NCI-H1105 treated with DMSO at 0.1 percent for 48 hours (cell line): ENCODE measurements around the gene SAGE1.
A peak's percentile ranks its signal among the peaks of the same experiment; 100 is the strongest.
"Not testable (repeated sequence)": the region's sequence is repeated elsewhere in the genome, so short reads cannot be mapped to it uniquely, and the experiment has no call there.

Source experiments
- DNase-seq: peaks from one replicate; lab custom pipeline; 2025; lab: John Stamatoyannopoulos, UW

Gene SAGE1, protein sequence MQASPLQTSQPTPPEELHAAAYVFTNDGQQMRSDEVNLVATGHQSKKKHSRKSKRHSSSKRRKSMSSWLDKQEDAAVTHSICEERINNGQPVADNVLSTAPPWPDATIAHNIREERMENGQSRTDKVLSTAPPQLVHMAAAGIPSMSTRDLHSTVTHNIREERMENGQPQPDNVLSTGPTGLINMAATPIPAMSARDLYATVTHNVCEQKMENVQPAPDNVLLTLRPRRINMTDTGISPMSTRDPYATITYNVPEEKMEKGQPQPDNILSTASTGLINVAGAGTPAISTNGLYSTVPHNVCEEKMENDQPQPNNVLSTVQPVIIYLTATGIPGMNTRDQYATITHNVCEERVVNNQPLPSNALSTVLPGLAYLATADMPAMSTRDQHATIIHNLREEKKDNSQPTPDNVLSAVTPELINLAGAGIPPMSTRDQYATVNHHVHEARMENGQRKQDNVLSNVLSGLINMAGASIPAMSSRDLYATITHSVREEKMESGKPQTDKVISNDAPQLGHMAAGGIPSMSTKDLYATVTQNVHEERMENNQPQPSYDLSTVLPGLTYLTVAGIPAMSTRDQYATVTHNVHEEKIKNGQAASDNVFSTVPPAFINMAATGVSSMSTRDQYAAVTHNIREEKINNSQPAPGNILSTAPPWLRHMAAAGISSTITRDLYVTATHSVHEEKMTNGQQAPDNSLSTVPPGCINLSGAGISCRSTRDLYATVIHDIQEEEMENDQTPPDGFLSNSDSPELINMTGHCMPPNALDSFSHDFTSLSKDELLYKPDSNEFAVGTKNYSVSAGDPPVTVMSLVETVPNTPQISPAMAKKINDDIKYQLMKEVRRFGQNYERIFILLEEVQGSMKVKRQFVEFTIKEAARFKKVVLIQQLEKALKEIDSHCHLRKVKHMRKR

GRCh38 chrX:135893294-135893817 lies at the start of gene SAGE1, which contains the start of gene CT45A10:
SAGE1 (plus strand) TSS chrX:135893716; CDS start chrX:135896243, 2,527 bp downstream.
CT45A10 (minus strand) TSS chrX:135893444; CDS start chrX:135885344, 8,100 bp downstream.
- DNase-seq: no peak

DNA sequence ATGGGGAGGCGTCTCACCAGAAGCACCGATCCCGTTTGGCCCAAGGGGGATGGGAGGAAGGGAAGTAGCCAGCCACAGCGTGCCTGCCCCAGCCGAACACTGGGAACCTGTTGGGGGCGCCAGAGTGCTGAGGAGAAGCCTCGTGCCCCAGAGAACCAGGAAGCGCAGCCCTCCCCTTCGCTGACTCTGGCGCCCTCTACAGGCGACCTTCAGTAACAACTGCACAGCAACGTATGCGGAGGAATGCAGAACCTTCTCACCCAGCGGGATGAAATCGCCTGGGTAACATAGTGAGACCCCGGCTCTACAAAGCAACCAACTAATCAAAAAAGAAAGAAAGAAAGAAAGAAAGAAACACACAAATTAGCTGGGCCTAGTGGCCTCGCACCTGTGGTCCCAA lies 39.1 kb upstream of the SAGE1 start, which contains the start of gene CT45A8:
CT45A8 (minus strand) TSS at position 101 of the 400 bp plus-strand sequence. CDS start 3,755 bp downstream, outside the sequence.
- not testable (repeated sequence) for DNase-seq

DNA sequence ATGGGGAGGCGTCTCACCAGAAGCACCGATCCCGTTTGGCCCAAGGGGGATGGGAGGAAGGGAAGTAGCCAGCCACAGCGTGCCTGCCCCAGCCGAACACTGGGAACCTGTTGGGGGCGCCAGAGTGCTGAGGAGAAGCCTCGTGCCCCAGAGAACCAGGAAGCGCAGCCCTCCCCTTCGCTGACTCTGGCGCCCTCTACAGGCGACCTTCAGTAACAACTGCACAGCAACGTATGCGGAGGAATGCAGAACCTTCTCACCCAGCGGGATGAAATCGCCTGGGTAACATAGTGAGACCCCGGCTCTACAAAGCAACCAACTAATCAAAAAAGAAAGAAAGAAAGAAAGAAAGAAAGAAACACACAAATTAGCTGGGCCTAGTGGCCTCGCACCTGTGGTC lies 21.8 kb upstream of the SAGE1 start, which contains the start of gene CT45A9:
CT45A9 (minus strand) TSS at position 101 of the 400 bp plus-strand sequence. CDS start 3,751 bp downstream, outside the sequence.
- not testable (repeated sequence) for DNase-seq

GRCh38 chrX:135882741-135883140 lies 10.8 kb upstream of the SAGE1 start:
- not testable (repeated sequence) for DNase-seq

- DNase-seq: not testable (repeated sequence)
Observed at GRCh38 chrX:135888230-135888629, 5.3 kb upstream of the SAGE1 start.

DNA sequence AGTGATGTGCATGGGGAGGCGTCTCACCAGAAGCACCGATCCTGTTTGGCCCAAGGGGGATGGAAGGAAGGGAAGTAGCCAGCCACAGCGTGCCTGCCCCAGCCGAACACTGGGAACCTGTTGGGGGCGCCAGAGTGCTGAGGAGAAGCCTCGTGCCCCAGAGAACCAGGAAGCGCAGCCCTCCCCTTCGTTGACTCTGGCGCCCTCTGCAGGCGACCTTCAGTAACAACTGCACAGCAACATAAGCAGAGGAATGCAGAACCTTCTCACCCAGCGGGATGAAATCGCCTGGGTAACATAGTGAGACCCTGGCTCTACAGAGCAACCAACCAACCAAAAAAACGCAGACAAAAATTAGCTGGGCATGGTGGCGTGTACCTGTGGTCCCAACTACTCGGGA lies 4.5 kb upstream of the SAGE1 start:
- not testable (repeated sequence) for DNase-seq

DNA sequence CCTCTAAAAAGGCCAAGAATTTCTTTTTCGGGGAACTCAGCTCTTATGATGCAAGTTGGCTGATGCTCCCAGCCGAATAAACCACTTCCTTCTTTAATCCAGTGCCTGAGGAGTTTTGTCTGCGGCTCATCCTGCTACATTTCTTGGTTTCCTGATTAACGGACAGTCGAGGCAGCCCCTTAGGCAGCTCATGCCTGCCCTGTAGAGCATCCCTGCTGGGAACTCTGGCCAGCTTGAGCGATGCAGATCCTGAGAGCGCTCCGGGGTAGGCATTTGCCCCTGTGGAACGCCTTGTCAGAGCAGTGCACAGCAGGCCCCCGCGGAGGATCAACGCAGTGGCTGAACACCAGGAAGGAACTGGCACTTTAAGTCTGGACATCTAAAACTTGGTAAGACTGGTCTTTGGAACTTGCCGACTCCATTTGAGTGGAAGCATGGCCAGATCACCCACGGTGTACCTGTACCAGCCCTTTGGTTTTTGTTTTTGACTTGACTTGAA lies 3.4 kb upstream of the SAGE1 start:
- no peak for DNase-seq

DNA sequence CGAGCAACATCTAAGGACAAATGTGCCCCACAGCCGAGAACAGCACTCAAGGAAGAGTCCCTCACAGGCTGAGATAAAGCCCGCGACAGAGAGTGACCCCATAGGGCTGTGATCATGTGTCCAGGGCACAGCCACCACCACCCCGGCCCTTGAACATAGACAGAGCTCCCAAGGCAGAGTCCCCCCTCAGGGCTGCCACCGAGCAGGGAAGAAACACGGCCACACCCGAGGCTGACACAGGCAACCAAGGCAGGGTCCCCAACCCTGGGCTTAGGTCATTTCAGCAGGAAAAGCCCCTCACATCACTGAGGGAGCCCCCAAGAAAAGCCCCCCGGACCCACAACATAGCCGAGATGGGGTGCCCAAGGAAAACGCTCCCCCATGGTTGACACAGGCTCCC lies 735 bp upstream of the SAGE1 start:
- no peak for DNase-seq

DNA sequence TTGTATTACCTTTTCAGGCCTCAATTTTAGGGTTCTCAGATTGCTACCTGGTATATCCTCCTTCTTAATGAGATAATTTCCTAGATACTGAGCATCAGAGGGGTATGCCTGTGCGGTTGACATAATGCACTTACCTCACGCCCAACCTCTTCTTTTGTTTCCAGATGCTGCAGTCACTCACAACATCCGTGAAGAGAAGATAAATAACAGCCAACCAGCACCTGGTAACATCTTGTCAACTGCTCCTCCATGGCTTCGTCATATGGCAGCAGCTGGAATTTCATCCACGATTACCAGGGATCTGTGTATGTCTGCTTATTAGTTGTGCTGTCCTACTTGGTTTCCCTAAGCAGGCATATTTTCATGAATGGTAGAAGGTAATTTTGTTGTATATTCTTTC lies 16.7 kb downstream of the SAGE1 start:
- DNase-seq: no peak

DNA sequence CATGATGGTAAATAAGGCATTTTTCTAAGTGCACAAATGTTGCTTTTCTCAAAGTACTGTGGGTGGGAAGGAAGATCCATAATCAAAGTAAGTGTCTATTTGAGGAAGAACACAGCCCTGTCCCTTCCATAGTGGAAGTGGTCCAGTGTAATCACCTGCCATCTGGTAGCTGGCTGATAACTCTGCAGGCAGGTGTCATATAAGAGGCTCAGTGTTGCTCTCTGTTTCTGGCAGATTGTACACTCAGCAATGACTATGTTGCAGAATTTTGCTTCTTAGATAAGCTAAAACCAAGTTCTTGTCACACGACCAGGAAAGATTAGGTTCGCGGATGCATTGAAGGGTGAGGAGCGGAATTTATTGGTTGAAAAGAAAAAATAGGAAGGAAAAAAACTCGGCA lies 20.9 kb downstream of the SAGE1 start:
- no peak for DNase-seq

GRCh38 chrX:135920516-135920915 lies 27.0 kb downstream of the SAGE1 start:
- not testable (repeated sequence) for DNase-seq

DNA sequence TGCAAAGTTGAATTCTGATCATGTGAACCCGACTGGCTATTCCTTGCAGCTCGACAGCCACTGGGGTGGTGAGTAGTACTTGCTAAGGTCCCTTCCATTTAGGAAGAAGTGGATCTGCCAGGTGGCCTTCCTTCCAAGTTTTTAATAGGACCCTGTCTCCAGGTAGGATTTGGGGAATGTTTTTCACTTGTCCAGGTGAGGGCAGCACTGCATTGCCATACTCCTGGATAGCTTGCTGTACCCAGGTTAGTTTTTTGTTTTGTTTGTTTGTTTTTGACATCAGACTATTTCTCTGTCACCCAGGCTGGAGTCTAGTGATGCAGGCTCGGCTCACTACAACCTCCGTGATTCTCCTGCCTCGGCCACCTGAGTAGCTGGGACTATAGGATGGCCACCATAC lies 29.8 kb downstream of the SAGE1 start:
- DNase-seq: peak; percentile 1

- no peak for DNase-seq
Observed at GRCh38 chrX:135927897-135928296, 34.4 kb downstream of the SAGE1 start.

GRCh38 chrX:135931644-135932487 lies 38.4 kb downstream of the SAGE1 start:
- DNase-seq: peak; percentile 19

DNA sequence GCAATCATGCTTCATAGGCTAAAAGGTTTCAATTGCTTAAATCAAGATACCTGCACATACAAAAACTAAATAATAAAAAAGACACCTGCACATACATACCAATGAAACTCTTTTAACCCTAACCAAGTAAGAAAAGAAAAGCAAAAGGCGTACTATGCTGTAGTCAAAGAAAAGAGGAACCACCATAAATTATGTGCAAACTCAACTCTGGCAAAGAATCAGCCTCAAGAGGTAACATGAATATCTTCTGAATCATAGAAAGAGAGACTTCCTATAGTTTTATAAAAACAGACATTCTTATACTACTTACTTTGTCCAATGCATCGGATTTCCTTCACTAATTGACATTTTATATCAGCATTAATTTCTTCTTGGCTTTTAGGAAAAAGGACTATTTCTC lies 51.0 kb downstream of the SAGE1 start:
- DNase-seq: no peak

DNA sequence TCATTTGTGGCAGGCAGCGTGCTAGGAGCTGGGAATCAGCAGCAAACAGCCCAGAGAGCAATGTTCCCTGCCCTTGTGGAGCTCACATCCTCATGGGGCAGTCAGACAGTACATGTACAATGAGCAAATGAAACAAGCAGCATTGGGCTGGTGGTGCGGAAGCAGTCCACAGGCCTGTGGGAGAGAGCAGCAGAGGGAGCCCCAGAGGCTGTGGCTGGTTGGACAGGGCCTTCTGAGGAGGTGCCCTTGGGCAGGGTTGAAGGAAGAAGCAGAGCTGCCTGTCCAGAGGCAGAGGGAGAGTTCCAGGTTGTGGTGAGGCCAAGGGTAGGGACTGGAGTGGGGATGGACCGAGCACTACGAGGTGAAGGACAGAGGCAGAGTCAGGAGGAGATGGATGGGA lies 57.8 kb downstream of the SAGE1 start:
- no peak for DNase-seq
